ENCODE data around the gene CPED1. TPM values are rescaled to one million over a fixed set of nuclear protein-coding genes. Genes with fewer than 3 reads are reported as not detected.

The CPED1 gene
- total RNA-seq, 2 donors from 2014 or later, result not detected

DNA sequence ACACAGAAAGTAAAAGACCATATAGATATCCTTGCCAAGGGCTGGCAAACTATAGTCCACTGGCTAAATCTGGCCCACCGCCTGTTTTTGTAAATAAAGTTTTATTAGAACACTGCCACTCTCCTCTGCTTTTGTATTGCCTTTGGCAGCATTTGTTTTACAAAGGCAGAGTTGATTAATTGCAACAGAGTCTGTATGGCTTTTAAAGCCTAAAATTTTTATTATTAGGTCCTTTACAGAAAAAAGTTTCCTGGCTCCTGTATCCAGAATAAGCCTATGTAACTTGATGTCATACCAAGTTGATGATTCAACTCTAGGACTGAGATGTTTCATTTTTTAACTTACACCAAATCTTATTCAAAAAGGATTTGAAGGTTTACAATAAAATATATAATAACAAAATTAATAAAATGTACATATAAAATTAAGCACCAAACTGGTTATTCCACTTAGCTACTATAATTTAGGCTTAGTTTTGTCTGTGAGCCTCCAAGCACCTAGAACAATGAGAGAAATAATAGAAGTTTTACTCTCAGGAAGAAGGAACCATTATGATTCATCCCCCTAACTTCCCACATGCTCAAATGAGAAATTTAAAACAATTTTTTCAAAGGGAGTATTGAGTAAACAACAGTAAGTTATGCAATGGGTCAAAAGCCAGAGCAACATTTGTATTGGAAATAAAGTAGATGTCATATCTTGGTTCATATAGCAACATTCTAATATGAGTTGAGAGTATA, 31.9 kb downstream of the CPED1 start:
- no peaks in the 10 kb centered on the region for H3K4me1 Mint-ChIP-seq (ENCODE audit: low read depth)
- H3K4me3 Mint-ChIP-seq, result no peak overlapping the region
- ATAC-seq (replicated peaks in 1 of 2) (no peak), DNase-seq (no peak)
- no peak overlapping the region for H3K27ac Mint-ChIP-seq
- H3K9me3 Mint-ChIP-seq, result no peaks in the 10 kb centered on the region
- no peaks in the 10 kb centered on the region for H3K27me3 Mint-ChIP-seq (ENCODE audit: low read depth)
- no peaks in the 10 kb centered on the region for H3K36me3 Mint-ChIP-seq (ENCODE audit: insufficient read depth in 2 of 2)

DNA sequence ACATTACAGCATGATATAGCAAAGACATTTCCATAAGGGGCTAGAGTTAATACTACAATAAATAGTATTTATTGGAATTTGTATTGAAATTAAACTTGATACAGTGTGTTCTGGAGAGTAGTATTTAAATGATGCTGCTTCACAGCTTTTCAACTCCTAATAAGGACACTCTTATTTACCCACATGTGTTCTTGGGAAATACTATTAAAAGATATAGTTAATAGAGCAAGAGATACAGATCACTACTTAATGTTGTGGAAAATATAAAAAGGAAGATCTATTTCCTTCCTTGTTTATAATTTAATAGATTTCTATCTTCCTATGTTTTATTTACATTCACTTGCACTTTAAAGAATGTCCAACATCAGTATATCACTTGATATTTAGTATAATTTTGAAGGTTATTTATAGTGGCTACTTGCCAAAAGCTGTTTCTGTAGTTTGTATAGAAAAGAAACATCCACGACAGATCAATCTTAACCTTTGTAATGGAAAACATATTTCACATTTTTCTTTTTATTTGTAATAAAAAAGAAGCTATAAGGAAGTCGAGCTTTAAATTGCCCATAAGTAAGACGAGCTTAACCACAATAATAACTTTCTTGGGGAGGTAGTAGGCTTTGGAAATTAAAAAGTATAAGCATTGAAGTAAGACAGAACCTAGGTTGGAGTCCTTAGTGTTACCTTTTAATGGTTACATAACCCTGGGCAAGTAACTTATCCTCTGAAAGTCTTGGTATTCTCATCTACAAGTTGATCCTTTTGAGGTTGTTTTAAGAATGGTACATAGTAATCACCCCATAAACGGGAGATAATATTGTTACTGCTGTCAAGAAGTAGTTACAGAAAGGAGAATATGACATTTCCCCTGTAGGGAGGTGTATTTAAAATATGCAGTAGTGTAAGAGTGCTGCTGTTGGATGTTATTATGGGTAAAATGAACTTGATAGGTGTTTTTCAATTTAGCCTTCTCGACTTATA, 32.8 kb downstream of the CPED1 start:
- DNase-seq (no peak), ATAC-seq (replicated peaks in 1 of 2) (no peak)
- Mint-ChIP-seq H3K9me3 (no peaks in the 10 kb centered on the region), H3K27me3 (ENCODE audit: low read depth) (no peaks in the 10 kb centered on the region), H3K4me3 (no peak overlapping the region), H3K4me1 (ENCODE audit: low read depth) (no peaks in the 10 kb centered on the region), H3K36me3 (ENCODE audit: insufficient read depth in 2 of 2) (no peaks in the 10 kb centered on the region), H3K27ac (no peak overlapping the region)

DNA sequence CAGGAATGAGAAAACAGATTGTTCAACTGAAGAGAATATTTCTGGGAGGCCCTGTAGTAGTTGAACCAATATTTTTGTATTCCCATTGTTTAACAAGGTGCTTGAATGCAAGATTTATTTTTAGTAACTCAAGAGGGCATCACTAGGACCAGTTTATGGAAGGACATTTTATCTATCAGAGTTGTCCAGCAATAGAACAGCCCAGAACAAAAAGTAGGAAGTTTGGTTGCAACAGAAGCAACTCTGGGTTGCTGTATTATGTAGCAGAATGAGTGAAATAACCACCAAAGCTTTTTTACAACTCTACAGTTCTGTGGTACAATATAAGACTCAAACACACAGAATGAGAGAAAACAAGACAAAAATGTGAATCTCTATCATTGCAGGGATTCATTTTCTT, 34.7 kb downstream of the CPED1 start:
- Mint-ChIP-seq H3K36me3 (ENCODE audit: insufficient read depth in 2 of 2) (no peaks in the 10 kb centered on the region), H3K4me1 (ENCODE audit: low read depth) (no peaks in the 10 kb centered on the region), H3K9me3 (no peaks in the 10 kb centered on the region), H3K27me3 (ENCODE audit: low read depth) (no peaks in the 10 kb centered on the region), H3K27ac (no peak overlapping the region), H3K4me3 (no peak overlapping the region)
- DNase-seq, result no peak
- no peak for ATAC-seq (replicated peaks in 1 of 2)

DNA sequence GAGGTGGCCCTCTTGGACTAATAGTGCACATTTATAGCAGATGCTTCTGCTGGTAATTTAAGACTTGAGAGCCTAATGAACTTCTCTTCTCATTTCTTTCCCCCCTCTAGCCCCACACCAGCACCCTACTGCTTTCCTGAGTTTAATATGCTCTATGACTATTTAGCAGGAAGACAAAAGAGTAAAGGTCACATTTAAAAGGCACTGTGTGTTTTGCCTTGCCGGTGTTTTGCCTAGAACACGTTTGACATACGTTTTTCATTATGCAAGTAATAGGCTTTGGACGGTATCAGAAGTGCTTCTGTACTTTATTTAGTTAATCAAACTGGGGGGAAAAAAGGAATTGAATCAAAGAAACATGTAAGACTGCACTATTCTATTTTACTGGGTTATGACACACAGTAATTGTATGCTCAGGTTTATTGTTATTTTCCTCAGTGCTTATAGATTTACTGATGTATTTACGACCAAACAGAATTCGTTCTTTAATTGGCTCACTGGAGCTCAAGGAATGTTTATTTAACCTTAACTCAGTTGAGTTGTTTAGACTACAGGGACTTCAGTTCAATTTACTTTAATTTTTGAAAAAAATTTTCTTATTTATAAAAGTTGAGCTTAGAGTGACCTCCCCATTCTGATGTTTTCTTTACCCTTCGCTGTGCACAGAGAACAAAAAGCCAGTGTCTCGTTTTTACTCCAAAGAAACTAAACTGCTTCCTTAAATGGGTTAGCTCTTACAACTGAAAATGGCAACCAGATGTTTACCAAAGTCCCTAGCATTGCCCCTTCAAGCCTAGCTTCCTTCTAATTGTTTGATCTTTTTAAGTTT, 35.4 kb downstream of the CPED1 start:
- Mint-ChIP-seq H3K36me3 (ENCODE audit: insufficient read depth in 2 of 2) (no peaks in the 10 kb centered on the region), H3K9me3 (no peaks in the 10 kb centered on the region), H3K27me3 (ENCODE audit: low read depth) (no peaks in the 10 kb centered on the region), H3K4me3 (no peak overlapping the region), H3K4me1 (ENCODE audit: low read depth) (no peaks in the 10 kb centered on the region), H3K27ac (no peak overlapping the region)
- ATAC-seq (replicated peaks in 1 of 2), result no peak
- no peak for DNase-seq

DNA sequence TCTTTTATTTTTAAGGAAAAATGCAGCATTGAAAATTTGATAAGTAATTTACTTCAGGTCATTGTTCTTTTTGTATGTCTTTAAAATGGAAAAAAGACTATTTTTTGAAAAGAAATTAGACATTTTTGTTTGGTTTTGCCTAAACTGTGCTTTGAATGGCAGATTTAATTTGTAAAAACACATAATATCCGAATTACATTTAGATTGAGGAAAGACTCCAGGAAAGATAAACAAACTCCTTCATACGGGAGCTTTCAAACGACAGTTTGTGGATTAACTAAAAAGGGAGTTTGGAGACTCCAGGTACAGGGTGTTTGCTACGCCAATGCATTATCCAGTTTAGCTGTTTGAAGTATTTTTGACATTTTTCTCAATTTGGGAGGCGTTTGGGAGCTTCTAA, 36.1 kb downstream of the CPED1 start:
- Mint-ChIP-seq H3K27me3 (ENCODE audit: low read depth) (no peaks in the 10 kb centered on the region), H3K9me3 (no peaks in the 10 kb centered on the region), H3K4me3 (no peak overlapping the region), H3K4me1 (ENCODE audit: low read depth) (no peaks in the 10 kb centered on the region), H3K36me3 (ENCODE audit: insufficient read depth in 2 of 2) (no peaks in the 10 kb centered on the region), H3K27ac (no peak overlapping the region)
- ATAC-seq (replicated peaks in 1 of 2) (no peak), DNase-seq (no peak)

DNA sequence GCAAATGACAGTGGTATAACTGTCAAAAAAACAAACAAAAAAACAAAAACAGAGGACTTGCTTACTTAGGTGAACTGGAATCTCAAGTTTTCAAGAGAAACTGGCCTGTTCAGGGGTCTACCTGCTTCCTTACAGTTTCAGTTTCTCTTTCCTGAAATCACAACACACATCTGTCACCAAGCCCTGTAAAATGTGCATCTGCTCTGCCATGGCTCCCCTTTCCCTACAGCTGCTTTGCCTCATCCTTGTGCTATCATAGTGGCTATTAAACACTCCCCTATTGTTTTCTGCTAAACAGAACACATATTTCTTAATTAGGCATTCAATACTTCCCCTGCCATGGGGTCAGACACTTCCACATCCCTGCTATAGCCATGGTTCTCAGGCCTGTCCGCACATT, 37.6 kb downstream of the CPED1 start:
- H3K4me1 Mint-ChIP-seq (ENCODE audit: low read depth), result no peaks in the 10 kb centered on the region
- no peak for DNase-seq
- no peak overlapping the region for H3K27ac Mint-ChIP-seq
- no peaks in the 10 kb centered on the region for H3K27me3 Mint-ChIP-seq (ENCODE audit: low read depth)
- ATAC-seq (replicated peaks in 1 of 2), result no peak
- no peak overlapping the region for H3K4me3 Mint-ChIP-seq
- H3K36me3 Mint-ChIP-seq (ENCODE audit: insufficient read depth in 2 of 2), result no peaks in the 10 kb centered on the region
- H3K9me3 Mint-ChIP-seq, result no peaks in the 10 kb centered on the region

DNA sequence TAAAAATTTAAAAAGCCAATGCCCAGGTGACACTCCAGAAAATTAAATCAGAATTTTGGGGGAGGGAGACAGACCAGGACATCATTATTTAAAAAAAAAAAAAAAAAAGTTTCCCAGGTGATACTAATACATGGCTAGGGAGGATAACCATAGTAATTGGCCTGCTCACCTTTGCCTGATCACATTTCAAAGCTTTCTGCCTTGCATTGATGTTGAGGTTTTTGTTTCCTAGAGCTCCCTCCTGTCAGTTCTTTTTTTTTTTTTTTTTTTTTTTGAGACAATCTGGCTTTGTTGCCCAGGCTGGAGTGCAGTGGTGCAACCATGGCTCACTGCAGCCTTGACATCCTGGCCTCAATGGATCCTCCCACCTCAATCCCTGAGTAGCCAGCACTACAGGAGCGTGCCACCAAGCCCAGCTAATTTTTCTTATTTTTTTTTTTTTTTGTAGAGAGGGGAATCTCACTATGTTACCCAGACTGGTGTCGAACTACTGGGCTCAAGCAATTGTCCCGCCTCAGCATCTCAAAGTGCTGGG, 38.1 kb downstream of the CPED1 start:
- H3K36me3 Mint-ChIP-seq (ENCODE audit: insufficient read depth in 2 of 2), result no peaks in the 10 kb centered on the region

DNA sequence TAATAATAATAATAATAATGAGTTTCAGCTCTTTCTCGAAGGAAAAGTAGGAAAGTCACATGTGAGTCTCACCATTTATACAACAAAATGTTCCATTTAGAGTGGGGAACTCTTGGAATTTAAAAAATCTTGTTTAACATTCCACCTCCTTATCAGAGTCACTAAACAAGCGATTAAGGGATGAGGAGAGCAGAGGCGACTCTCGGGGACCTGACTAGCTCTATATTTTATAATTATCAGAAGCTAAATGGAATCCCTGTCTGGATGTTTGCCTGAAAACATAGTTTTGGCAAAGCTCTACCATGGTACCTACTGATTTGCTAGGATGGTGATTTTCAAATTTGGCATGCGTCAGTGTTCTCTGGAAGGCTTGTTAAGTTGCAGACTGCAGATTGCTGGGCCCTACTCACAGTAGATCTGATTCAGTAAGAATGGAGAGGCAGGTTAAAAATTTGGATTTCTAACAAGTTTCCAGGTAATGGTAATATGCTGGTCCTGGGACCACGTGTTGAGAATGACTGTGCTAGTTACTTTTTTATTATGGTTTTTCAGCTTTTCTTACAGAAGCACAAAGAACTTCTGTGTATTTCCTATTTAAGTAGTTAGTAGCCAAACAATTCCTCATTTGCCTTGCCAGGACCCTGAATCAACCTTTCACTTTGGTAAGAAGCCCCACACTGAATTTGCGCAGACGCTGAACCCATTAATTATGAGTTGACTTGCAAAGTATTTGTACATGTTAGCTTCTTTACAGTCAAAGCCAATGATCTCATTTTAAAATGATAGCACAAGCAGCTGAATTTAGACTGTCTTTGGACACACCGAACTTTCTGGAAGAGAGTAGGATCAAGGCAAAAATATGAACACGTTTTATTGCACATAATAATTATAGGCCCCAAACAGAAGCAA, 39.5 kb downstream of the CPED1 start:
- H3K9me3 Mint-ChIP-seq, result no peaks in the 10 kb centered on the region
- H3K36me3 Mint-ChIP-seq (ENCODE audit: insufficient read depth in 2 of 2), result no peaks in the 10 kb centered on the region
- H3K4me3 Mint-ChIP-seq, result no peak overlapping the region
- DNase-seq, result no peak
- H3K27me3 Mint-ChIP-seq (ENCODE audit: low read depth), result no peaks in the 10 kb centered on the region
- H3K4me1 Mint-ChIP-seq (ENCODE audit: low read depth), result no peaks in the 10 kb centered on the region
- no peak for ATAC-seq (replicated peaks in 1 of 2)
- H3K27ac Mint-ChIP-seq, result no peak overlapping the region

More for the DNA sequence above, 38.1 kb downstream of the CPED1 start:
- Mint-ChIP-seq H3K27me3 (ENCODE audit: low read depth) (no peaks in the 10 kb centered on the region), H3K4me1 (ENCODE audit: low read depth) (no peaks in the 10 kb centered on the region), H3K4me3 (no peak overlapping the region), H3K27ac (no peak overlapping the region), H3K9me3 (no peaks in the 10 kb centered on the region)
- ATAC-seq (replicated peaks in 1 of 2) (no peak), DNase-seq (no peak)

DNA sequence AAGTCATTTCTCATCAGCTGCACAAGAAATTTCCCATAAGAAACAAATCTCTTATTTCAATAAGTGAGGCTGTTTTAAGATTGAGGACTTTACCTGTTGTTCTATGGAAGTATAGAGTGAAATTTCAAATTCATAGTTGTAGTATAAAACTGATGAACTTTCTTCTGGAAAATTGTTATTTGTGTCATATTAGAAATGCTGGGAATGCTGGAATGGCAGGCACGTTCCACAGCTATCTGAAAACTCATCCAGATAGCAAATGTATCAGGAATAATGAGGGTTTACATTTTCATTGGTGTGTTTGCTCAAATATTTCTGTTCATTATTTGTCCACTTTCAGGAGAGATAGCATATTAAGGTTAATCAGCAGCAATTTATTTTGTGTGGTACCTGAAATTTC, 40.8 kb downstream of the CPED1 start:
- Mint-ChIP-seq H3K27me3 (ENCODE audit: low read depth) (no peaks in the 10 kb centered on the region), H3K4me1 (ENCODE audit: low read depth) (no peaks in the 10 kb centered on the region), H3K36me3 (ENCODE audit: insufficient read depth in 2 of 2) (no peaks in the 10 kb centered on the region), H3K9me3 (no peaks in the 10 kb centered on the region), H3K27ac (no peak overlapping the region), H3K4me3 (no peak overlapping the region)
- ATAC-seq (replicated peaks in 1 of 2) (no peak), DNase-seq (no peak)

DNA sequence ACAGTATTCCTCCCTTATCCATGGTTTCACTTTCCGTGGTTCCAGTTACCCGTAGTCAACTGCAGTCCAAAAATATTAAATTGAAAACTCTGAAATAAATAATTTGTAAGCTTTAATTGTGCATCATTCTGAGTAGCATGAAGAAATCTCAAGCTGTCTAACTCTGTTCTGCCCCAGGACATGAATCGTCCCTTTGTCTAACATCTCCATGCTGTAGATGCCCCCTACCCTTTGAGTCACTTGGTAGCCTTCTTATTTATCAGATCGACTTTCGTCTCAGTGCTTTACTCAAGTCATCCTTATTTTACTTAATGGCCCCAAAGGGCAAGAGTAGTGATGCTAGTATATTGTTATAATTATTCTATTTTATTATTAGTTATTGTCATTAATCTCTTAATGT, 41.8 kb downstream of the CPED1 start:
- ATAC-seq (replicated peaks in 1 of 2) (no peak), DNase-seq (no peak)
- no peak overlapping the region for H3K27ac Mint-ChIP-seq
- H3K27me3 Mint-ChIP-seq (ENCODE audit: low read depth), result no peaks in the 10 kb centered on the region
- H3K4me1 Mint-ChIP-seq (ENCODE audit: low read depth), result no peaks in the 10 kb centered on the region
- no peaks in the 10 kb centered on the region for H3K36me3 Mint-ChIP-seq (ENCODE audit: insufficient read depth in 2 of 2)
- H3K9me3 Mint-ChIP-seq, result no peaks in the 10 kb centered on the region
- H3K4me3 Mint-ChIP-seq, result no peak overlapping the region

DNA sequence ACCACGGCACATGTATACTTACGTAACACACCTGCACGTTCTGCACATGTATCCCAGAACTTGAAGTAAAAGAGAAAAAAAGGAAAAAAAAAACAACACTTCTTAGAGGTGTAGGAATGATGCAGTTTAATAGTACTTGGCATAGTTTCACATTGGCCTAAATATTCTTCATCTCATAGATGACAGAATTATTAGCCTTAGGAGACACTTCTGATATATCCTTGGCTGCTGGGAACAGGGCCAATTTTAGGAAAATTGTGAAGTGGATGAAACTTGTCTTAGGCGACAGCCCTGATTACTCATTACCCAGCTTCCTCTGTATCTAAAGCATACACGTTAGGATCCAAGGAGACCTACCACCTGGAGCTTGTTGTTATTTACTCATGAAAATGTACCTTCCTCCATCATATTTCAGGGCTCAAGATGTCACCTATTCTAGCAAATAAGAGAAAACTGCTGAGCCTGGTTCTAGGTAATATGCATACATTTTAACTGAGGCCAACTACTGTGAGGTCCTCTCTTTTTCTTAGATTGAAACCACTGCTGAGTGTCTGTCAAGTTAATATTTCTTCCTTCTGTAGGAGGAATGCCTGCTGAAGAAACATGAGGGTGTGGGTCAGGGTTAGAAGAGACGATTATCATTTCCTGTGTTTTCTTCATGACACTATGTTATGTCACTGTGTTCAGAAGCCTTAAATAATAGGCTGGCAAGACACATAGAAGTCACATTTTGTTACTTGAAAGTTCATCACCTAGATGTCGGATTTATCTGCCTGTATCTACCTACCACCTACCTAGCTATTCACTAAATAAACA, 44.3 kb downstream of the CPED1 start:
- H3K4me3 Mint-ChIP-seq, result no peak overlapping the region

More for the DNA sequence above, 44.3 kb downstream of the CPED1 start:
- no peaks in the 10 kb centered on the region for H3K36me3 Mint-ChIP-seq (ENCODE audit: insufficient read depth in 2 of 2)
- no peaks in the 10 kb centered on the region for H3K9me3 Mint-ChIP-seq
- no peaks in the 10 kb centered on the region for H3K4me1 Mint-ChIP-seq (ENCODE audit: low read depth)
- DNase-seq, result no peak
- no peak for ATAC-seq (replicated peaks in 1 of 2)
- no peak overlapping the region for H3K27ac Mint-ChIP-seq
- no peaks in the 10 kb centered on the region for H3K27me3 Mint-ChIP-seq (ENCODE audit: low read depth)
